GM21447 (cell line): ENCODE measurements around the gene CASP5.

Source experiments
- ATAC-seq: cut with Tn5 transposase; IDR thresholded peaks from one replicate; pipeline ENCODE4 v1.9.1; 2021; ENCODE audit not compliant: unreplicated experiment

Gene CASP5

GRCh38 chr11:104968355-104968855 lies 54.6 kb downstream of the CASP5 start, which contains the start of gene CASP4:
TSS of gene CASP4 (minus strand) at chr11:104968574. CDS start at chr11:104968525, 49 bp downstream.
- peak; percentile 94 for ATAC-seq

- ATAC-seq = peak; percentile 23
Measured at GRCh38 chr11:104967534-104968354, 55.2 kb downstream of the CASP5 start.

- ATAC-seq = no peak
Measured at GRCh38 chr11:104965735-104966134, 57.2 kb downstream of the CASP5 start.

- no peak for ATAC-seq
Measured at GRCh38 chr11:104964247-104964646, 58.7 kb downstream of the CASP5 start.

GRCh38 chr11:104962852-104963251 lies 60.1 kb downstream of the CASP5 start:
- ATAC-seq = no peak

- no peak for ATAC-seq
Measured at GRCh38 chr11:104957280-104957679, 65.7 kb downstream of the CASP5 start.

- no peak for ATAC-seq
Measured at GRCh38 chr11:104956528-104956927, 66.4 kb downstream of the CASP5 start.

- peak; percentile 97 for ATAC-seq
Measured at GRCh38 chr11:104946907-104947306, 76.1 kb downstream of the CASP5 start.
